NCI-H460 (cell line): ENCODE results near the gene BCKDHA. TPM values are rescaled to one million over a fixed set of nuclear protein-coding genes. Genes with fewer than 3 reads are reported as not detected.

Source experiments
- DNase-seq: peaks from one replicate; pipeline ENCODE4 v3.0.0-alpha.2; 2016; ENCODE audit warnings: low read depth; ENCODE audit errors: extremely low read depth
- polyA plus RNA-seq: library from polyadenylated mRNA; depleted of rRNA; stranded (reverse); fragments of >200 nt; gene quantifications from 2 replicates; pipeline ENCODE4 v1.2.3, GENCODE V29; 2014; cell fraction: nucleus; rRNA removed
- total RNA-seq: library from RNA; depleted of rRNA; stranded (reverse); fragments of >200 nt; shearing (Covaris generic); gene quantifications from 2 replicates; pipeline ENCODE4 v1.2.3, GENCODE V29; 2014; rRNA removed

BCKDHA gene
- 32.5 and 33.6 TPM in 2 replicates for total RNA-seq
- polyA plus RNA-seq: 13.5 and 19.9 TPM in 2 replicates

GRCh38 chr19:41397086-41398049, at the start of gene BCKDHA, which contains the start of gene EXOSC5:
Gene BCKDHA, plus strand, starts transcription at chr19:41397818. Its CDS starts 10 bp downstream, at chr19:41397828.
Gene EXOSC5, minus strand, starts transcription at chr19:41397359. Its CDS starts 31 bp downstream, at chr19:41397328.
- peak; percentile 99 for DNase-seq

DNA sequence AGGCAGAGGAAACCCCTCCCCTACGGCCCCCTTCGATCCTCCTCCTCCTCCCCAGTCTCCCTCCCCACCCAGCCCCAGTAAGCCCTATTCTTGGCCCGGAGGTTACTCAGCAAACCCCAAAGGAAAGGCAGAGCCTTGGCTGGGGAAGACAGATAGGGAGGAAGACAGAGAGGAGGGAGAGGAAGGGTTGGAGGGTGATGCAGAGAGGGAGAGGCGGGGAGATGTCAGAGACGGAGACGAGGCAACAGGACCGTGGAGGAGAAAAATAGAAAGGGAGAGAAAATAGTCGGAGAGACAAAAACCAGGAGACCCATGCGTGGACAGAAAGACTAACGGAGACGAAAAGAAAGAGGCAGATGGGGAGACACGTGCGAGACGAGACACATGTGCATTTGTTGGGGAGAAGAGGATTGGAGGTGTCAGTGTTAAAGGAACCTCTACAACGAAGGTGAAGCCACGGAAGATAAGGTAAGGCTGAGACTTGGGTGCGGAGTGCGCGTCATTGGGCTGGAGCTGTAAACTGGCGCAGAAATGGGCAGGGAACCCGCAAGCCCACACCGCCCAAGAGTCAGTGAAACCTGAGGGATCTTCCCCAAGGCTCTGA, 46.8 kb upstream of the BCKDHA start:
- no peak for DNase-seq

DNA sequence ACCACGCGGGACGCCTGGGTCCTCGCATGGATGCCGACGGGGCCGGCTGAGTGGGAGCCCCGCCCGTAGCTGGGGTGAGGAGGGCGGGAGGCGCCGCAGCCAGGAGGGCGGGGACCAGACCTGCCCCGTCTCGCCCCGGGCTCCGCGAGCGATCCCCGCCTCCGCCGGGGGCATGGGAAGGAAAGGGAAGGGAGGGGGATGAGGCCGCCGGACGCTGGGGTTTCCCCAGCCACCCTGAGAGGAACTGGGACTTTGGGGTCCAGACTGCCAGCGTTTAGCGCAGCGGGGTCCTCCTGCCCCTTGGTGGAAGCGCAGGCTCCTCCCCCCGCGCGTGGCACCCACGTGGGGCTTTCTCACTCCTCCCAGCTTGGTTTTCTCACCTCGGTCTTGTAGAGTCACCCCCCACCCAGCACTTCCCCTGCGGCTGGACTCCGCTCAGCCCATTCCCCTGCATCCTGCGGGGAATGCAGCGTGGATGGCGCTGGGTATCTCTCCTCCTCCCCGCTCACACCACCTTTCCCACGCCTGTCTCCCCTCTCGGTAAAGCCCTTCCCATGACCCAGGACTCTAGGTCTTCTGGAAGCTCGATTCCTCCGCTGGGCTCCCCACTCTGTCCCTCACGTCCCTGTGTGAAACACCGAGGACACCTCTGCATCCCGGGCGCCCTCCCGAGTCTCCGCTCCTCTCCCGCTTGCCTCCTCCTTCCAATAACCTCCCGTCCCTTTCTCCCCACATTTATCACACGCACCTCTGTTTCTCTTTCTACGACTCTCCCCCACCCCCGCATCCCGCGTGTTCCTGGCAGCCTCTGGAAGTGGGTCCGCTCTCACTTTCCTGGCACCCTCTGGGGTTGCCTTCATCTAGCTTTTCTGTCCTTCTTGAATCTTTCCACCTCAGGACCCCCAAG, 46.0 kb upstream of the BCKDHA start:
- DNase-seq: peak; percentile 19

- no peak for DNase-seq
Observed at GRCh38 chr19:41352279-41352608, 45.4 kb upstream of the BCKDHA start.

GRCh38 chr19:41352609-41353465, 44.8 kb upstream of the BCKDHA start:
- peak; percentile 45 for DNase-seq

- DNase-seq: peak; percentile 65
Observed at GRCh38 chr19:41353466-41354342, 43.9 kb upstream of the BCKDHA start, which contains the start of gene TGFB1. Gene TGFB1, minus strand, starts transcription at chr19:41353922. Its CDS starts 878 bp downstream, at chr19:41353044.

- no peak for DNase-seq
Observed at GRCh38 chr19:41354343-41354953, 43.2 kb upstream of the BCKDHA start.

- no peak for DNase-seq
Observed at GRCh38 chr19:41355035-41355434, 42.6 kb upstream of the BCKDHA start.

DNA sequence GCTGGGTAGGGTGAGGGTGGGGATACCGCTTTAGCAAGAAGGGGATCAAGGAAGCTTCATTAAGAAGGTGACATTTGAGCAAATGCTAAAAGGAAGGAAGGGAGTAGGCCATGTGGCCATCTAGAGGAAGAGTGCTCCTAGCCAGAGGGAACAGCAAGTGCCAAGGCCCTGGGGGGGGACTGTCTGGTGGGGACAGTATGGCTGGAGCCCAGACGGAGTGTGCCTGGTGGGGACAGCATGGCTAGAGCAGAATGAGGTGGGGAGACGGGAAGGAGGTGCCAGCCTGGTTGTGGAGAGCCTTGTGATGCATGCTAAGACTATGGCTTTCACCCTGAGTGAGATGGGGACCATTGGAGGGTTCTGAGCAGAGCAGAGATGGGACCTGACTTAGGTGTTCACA, 41.8 kb upstream of the BCKDHA start:
- no peak for DNase-seq

DNA sequence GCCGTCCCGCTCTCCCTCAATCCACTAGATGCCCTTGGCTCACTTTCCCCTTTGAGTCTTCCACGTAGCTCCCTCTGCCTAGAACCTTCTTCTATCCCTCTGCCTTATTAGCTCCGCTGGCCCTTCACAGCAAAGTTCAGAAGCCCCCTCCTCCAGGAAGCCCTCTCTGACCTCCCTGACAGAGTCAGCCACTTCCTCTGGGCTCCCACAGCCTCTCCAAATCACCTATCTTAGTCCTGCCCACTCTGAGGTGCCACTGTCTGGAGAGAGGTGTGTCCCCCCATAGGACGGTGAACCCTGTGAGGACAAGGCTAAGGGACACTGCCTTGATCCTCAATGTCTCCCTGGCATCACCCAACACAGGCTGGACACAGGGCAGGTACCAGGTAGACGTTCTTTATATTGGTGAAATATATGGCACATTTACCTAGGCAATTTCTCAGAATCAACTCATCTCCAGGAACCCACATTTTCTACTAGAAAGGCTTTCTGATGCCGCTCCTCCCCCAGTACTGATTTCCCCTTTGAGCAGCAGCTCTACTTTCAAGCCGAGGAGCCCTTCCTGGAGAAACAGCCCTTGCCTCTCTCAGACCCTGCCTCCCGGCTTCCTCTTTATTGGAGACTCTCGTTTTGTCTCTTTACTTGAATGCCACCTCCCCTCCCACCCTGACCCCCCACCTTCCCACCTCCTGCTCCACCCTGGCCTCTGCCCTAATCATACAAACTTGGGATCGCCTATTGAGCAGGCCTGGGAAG, 40.5 kb upstream of the BCKDHA start:
- DNase-seq: no peak

DNA sequence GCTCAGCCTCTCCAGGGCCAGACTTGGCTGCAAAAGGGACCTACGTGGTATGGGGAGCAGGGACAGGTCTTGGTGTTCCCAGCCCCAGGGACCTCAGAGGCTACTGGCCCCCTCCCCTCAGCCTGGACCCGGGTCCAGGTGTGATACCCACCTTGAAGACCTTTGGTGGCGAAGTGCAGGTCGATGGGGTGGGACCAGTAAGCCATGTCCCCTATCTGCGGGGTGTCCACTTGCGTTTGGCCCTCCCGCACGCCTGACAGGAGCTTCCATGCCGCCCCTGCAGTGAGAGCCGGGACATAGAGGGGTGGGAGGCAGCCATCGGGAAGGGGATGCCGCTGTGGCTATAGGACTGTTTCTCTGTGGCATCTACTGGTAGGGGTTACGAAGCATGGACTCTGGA, 39.9 kb upstream of the BCKDHA start:
- no peak for DNase-seq

GRCh38 chr19:41359741-41360140, 37.9 kb upstream of the BCKDHA start:
- DNase-seq: no peak

DNA sequence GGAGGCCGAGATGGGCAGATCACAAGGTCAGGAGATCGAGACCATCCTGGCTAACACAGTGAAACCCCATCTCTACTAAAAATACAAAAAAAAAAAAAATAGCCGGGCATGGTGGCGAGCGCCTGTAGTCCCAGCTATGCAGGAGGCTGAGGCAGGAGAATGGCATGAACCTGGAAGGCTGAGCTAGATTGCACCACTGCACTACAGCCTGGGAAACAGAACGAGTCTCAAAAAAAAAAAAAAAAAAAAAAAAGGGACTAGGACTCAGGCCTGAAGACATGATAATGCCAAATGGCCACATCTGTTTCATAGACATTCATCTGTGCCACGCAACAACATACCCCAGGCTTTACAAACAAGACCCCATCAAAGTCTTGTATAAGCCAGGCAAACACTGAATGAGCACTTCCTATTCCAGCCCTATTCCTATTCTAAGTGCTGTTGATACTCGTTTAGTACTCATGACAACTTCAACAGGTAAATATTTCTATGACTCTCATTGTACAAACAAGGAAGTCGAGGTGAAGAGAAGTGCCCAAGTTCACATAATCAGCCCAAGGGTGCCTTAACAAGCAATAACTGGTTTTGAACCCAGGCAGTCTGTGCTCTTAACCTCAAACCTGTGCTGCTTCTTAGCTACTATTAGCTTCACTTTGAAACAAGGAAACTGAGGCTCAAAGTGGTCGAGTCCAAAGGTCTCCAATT, 35.3 kb upstream of the BCKDHA start:
- no peak for DNase-seq

GRCh38 chr19:41363371-41363752, 34.3 kb upstream of the BCKDHA start:
- no peak for DNase-seq

DNA sequence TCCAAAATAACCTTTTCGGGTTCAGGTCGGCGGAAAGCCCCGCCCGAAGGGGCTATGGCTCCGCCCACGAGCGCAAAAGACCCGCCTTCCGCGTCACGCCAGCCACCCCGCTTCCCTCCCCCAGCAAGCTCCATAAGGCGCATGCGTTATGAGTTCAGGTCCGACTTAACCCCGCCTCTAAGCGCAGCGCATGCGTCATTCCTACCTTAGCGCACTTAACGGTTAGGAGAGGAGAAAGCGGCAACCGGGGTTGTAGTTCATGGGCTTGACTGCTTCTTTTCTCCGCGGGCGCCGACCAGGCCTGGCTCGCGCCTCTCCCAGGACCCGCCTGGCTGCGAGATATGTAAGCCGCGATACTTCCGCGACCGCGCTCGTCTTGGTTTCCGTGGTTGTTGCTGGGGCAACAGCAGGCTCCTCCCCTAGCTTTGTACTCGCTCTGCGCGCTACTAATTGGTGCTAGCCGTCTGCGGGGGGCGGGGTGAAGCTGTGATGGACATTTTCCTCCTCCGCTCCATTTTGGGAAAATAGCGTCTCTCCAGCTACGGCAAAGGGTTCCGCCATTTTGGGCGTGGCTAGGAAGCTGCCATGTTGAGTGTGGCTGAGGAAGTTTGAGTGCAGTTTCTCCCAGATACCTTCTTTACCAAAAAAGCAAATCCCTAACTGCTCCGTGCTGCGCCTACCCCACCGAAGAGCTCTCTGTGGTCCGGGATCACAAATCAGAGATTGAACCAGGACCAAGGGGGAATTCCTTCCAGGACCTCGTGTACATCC, 33.7 kb upstream of the BCKDHA start, which contains the start of gene B9D2:
TSS of gene B9D2 (minus strand) at position 397 of the 771 bp plus-strand sequence. CDS start 630 bp downstream, outside the sequence.
- DNase-seq: peak; percentile 96
